Hematopoietic multipotent progenitor cell treated with erythropoietin and hydrocortisone succinate and interleukin-3 and kit ligand, for 4 days (in vitro differentiated cells): ENCODE data around the gene NEK7.

Experiments
- DNase-seq: peaks from one replicate; pipeline ENCODE4 v3.0.0-alpha.2; 2015

The NEK7 gene

DNA sequence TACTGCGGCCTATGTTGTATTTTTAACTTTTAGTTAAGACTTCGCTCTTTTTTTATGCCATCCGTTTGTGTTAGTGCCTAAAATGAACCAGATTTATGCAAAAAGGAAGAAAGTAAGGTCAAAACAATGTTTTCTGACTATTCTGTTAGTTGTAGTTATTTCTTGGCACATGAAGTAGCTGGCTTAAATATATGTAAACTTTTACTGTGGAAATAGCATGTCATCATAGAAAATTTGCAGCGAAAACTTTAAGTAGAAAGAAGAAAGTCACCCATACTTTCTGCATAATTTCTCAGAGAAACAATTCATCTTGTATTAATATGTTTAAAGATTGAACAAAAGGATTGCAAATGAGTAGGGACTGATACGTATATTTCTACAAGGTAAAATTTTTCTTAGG, 106.4 kb downstream of the NEK7 start:
- no peak for DNase-seq

DNA sequence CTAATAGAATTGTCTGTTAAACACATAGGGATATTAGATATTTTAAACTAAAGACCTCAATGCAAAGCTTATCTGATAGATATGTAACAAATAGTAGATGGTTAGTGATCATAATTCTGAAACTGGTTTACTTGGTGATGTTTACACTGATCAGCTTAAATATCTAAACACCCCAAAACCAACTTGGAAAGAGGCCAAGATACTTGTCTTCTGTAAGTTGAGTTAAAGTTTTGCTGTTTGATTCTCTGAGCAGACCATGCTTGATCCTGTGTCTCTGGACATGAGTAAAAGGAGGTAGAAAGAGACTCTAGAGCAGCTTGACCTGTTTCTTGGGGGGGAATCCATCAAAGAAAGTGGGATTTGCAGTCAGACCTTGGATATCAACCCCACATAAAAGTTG, 107.5 kb downstream of the NEK7 start:
- peak; percentile 42 for DNase-seq

DNA sequence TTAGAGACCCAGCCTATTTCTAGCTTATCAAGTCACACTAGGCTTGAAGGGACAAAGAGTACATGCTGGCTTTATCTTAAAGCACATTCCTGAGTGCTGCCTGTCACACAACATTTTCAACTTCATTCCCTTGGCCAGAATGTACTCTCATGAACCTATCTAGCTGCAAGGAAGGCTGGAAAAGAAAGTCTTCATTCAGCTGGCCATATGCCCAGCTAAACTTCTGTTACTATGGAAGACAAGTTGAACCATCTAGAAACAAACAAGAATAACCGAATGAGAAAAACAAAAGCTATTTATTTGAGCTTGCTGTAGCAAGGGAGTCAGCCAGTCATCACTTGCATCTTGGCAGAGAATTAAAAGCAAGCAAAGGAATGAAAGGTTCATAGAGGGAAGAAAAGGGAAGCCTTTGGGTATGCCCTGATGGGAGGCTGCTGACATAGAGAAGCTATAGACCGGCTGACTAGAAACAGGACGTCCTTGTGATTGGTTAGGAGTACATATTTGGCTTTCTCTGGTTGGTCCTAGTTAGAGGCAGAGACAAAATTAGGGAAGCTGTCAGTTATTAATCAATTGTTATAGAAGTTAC, 108.4 kb downstream of the NEK7 start:
- peak; percentile 79 for DNase-seq

DNA sequence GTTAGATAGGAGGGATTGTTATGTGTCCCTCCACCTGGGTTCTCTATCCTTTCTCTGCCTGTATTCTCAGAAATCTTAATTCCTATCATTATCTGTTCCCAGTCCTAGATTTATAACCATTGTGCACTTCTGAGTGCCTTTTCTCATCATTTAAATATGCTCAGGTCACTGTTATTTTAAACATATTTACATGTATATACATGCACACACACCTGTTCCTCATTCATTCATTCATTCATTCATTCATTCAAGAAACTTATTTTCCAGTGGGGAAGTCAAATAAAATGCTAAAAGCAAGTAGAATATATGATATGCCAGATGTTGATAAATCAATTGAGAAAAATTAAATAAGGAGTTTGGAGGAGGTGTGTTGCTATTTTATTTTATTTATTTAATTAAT, 110.3 kb downstream of the NEK7 start:
- DNase-seq = no peak

GRCh38 chr1:198267921-198268320, 111.1 kb downstream of the NEK7 start:
- DNase-seq = no peak

DNA sequence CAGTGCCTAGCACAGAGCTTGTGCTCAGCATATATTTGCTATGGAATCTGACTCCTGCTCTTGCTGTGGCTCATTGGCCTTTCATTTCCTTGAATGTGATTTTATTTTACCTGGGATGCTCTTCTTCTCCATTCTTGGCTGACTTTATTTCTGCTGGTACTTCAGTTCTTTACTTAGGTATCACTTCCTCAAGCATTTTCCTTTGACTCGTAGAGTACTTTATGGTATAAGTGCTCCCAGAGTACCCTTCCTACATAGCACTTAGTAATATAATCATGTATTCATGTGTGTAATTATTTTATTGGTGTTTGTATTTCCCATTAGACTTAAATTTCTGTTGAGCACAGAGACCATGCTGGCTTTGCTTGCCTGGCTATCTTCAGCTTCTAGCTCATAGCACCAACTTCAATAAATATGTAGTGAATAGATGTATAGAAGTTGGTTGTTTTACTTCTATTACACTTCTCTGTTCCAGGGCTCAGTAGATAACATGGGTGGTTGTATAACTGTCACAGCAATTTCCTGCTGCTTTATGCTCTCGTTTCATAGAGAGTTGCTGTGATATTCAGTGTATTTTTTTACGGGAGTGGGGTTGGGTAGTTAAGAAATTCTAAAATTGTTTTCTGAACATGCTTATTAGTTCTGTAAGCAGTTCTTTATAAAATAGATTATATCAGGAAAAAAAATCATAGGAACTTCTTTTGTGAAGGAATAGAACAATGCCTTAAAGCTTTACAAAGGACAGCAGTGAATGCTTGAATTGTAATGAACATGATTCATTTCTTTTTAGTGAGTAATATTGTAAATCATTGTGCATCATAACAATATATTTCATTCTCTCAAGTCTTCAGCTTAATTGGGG, 112.2 kb downstream of the NEK7 start:
- DNase-seq = peak; percentile 54

DNA sequence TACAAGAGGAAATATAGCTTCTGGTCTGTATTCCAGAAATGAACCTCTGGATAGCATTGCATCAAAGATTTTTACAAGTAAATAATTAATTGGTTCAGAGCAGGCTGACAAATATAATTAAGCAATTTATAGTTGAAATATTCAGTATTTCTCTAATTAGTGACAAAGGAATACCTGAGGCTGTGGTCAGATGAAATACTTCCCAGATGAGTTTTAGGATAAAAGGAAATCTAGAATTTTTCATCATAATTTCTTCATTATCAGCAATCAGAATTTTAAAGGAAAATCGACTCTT, 112.8 kb downstream of the NEK7 start:
- no peak for DNase-seq

DNA sequence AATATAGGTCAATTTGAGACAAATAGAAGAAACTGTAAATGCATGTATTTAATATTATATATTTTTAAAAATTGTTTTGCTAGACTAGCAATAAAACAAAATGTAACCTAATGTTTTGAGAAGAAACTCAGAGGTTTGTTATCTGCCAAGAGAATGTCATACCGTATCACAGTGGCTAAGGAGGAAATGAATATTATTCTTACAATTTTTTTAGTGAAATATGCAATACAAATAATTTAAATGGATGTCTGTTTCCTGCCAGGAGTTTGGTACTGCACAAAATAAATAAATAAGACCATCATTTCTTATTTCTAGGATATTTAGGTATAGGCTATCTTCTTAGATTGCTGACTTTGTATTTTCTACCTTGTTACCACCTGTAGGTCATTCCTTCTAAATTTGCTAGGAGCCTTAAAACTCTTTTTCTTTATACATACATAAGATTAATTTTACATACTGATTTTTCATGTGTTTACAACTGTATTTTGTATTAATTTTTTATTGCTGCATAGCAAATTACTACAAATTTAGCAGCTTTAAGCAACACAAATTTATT, 113.6 kb downstream of the NEK7 start:
- DNase-seq = no peak

DNA sequence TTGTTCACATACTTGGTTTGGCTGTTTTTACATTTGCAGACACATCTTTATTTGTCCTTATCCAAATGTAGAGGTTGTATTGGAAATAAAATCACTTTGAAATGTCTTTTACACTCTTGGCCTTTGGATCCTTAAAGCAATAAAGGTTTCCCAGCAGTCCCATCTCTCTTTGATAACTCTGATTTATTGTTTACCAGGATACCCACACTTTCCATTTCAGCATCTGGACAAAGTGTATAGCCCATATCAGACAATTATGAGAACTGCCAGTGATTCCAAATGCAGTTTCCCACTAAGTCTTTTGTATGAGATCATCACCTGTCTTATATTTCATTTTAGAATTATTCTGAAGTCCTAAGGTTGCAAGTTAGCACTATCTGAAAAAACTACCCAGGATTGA, 114.7 kb downstream of the NEK7 start:
- DNase-seq = no peak

- peak; percentile 59 for DNase-seq
Observed at GRCh38 chr1:198272492-198272891, 115.7 kb downstream of the NEK7 start.

DNA sequence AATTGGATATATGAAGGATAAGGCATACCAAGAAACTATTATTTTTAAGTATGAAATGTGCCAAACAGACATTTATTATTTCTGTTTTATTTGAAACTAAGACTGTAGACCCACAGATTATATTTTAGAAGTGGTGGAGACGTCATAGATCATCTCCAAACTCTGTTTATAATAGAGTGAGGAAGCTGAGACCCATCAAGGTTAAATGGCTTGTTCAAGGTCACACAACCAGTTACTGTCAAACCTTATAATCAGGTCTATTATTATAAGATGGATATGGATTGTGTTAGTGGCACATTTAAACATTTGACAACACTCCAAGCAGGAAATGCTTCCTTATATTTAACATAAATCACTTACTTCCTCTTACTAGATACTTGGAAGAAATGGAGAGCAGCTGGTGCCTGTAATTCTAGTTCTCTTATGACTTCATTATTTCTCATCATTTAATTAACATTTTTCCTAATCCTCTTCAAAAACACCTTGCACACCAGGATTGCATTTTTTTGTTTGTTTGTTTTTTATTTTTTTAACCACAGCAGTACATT, 117.0 kb downstream of the NEK7 start:
- DNase-seq = no peak

- peak; percentile 49 for DNase-seq
Observed at GRCh38 chr1:198275597-198275996, 118.8 kb downstream of the NEK7 start.

DNA sequence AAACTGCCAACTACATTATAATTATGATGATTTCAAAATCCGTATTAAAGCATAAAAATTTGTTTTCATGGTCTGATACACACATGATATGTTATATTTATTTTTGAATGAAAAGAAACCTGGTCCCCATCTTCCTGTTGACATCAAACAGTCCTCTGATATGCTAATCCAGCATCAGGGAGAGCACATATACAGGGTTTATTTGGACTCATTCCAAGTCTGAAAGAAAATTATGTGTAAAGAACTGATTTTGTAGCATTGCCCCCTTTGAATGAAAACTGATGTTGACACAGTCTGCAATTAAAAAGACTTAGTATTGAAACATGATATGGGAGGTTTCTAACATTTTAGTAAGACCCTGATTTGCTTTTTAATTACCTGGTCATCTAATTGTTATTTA, 119.4 kb downstream of the NEK7 start:
- no peak for DNase-seq

- DNase-seq = no peak
Observed at GRCh38 chr1:198278943-198279342, 122.1 kb downstream of the NEK7 start.

DNA sequence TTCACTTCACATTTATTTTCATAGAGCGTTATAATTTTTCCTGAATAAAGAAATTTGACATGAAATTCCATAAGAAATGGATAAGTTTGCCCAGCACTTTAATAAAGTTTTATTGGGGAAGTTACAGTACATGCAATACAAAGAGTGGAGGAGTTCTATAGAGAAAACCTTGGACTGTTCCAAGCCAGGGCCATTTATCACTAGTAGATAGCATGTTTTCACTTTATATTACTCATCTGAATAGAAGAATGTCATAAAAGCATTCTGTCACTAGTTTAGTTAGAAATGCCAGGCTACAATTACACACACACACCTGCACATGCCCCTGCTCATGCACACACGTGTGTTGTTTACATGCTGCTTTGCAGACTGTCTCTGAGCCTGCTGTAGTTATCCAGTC, 123.3 kb downstream of the NEK7 start:
- DNase-seq = no peak

DNA sequence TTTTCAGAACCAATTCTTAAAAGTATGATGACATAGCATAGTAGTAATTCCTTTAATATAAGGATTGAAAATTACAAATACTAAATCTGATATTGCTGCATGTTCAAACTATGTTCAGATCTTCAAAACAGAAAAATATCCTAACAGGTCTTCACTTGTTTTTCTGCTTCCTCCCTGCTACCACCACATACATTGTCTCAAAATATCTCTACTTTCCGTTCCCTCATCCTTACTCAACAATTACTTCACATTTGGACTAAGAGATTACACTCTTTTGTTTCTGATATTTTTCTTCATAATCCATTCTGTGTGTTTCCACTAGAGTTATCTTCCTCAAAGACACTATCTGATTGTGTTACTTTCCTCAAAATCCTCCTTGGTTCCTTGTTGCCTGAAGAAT, 125.1 kb downstream of the NEK7 start:
- DNase-seq = no peak

GRCh38 chr1:198283222-198283621, 126.4 kb downstream of the NEK7 start:
- DNase-seq = no peak

- DNase-seq = no peak
Observed at GRCh38 chr1:198287916-198288315, 131.1 kb downstream of the NEK7 start.

GRCh38 chr1:198290089-198290683, 133.4 kb downstream of the NEK7 start:
- no peak for DNase-seq

GRCh38 chr1:198291036-198291435, 134.2 kb downstream of the NEK7 start:
- no peak for DNase-seq

GRCh38 chr1:198291924-198292323, 135.1 kb downstream of the NEK7 start:
- no peak for DNase-seq

DNA sequence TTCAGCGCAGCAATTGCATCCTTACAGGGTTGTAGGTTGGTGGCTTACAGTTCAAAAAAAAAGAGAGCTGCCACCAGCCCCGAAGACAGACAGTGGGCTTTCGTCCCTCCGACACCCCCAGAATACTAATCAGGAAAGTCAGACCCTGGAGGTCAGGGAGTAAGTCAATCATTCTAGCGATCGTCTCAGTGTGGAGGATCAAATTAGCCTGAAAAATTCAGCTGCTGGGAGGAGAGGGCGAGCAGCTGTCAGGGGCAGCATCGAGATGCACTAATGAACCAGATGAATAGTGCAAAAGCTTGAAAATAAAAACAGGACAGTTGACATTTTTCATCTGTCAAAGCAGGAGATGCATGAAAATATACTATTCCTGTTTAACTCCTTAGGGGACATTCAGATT, 138.4 kb downstream of the NEK7 start:
- no peak for DNase-seq

DNA sequence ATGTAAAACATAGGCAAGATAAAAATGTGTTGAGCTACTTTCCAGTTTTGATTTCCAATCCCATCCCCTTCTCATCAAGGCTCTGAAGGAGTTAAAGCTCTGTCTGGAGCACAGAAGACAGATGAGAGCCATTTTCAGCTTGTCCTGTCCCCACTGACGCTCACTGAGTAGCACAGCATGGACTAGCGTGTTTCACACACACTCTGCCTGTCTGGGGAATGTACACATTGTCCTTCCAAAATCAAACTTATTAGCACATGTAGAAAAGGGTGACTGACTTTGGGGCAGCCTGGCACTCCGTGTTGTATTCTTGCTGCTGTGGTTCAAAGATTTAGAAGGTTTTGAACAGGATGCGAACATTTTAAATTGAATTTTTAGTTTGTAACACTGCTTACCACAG, 139.2 kb downstream of the NEK7 start:
- DNase-seq = no peak

- no peak for DNase-seq
Observed at GRCh38 chr1:198297281-198297680, 140.5 kb downstream of the NEK7 start.
